Central memory CD4-positive, alpha-beta T cell (primary cell): ENCODE data around the gene VSX2.
A peak's percentile ranks its signal among the peaks of the same experiment; 100 is the strongest.

ENCODE experiments used
- DNase-seq: peaks from one replicate; pipeline ENCODE4 v3.0.0; 2022
- total RNA-seq, 3 experiments: gene quantifications; one replicate each; lab custom pipeline; 2026; lab: John Stamatoyannopoulos, UW

VSX2 gene
- total RNA-seq, result 0 reads per million in 3 experiments

- no peak for DNase-seq
Observed at GRCh38 chr14:74238974-74239847, at the start of gene VSX2. Gene VSX2, plus strand, starts transcription at chr14:74239449. Its CDS starts 113 bp downstream, at chr14:74239562.

GRCh38 chr14:74190927-74191575 is 48.2 kb upstream of the VSX2 start:
- DNase-seq, result no peak

DNA sequence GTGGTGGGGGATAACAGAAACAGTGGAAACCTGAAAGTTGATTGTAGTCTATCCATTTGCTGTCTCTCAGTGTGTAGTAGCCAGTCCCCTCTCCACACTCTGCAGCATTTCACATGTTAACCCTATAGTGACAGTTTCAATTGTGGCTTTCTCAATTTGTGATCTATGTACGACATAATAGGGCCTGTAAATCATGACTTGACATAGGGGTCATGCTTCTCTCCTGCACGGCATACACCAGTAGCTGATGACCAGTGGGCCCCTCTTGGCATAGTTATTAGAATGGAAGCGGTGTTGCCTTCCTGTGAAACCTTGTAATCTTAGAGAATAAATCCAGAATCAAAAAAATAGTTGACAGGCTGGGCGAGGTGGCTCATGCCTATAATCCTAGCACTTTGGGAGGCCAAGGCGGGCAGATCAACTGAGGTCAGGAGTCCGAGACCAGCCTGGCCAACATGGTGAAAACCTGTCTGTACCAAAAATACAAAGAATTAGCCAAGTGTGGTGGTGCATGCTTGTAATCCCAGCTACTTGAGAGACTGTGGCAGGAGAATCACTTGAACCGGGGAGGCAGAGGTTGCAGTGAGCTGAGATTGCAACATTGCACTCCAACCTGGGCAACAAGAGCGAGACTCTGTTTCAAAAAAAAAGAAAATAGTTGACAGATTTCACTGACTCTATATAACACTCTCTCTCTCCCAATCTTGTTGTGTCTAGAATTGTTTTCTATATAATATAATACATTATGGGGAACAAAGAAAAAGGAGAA is 44.6 kb upstream of the VSX2 start:
- DNase-seq, result no peak

DNA sequence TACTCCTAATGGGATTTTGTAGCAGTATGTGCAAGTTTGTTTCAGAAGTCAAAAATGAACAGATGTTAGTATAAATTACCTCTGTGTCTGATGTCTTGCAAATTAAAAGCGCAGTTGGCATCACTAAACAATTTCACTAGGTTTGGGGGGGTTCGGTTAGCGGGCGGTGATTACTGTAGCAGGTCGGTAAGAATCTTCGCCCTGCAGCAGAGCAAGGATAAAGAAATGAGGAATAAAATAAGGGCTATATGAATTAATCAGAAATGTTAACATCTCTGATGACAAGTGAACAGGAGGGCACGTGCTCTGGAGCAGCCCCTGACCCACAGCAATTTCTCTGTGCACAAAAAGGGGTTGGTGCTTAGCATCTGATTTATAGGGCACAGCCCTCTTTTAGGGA is 43.6 kb upstream of the VSX2 start:
- DNase-seq, result no peak

GRCh38 chr14:74198441-74199234 is 40.6 kb upstream of the VSX2 start:
- no peak for DNase-seq

DNA sequence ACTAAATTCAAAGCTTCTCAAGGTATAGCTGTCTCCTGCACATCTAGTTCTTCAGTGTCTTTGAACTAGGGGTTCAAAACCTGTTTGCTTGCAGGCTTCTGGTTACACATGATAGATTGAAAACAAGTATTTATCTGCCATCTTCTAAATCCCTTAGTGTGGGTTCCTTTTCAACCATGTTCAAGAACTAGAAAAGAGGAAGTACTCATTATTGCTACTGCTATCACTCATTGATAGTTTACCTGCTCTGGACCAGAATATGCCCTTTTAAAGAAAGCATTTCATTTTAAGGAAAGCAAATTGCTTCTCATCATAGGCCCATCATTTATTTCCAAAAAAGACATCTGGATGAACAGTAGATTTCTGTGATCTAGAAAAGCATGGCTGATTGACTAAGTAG is 37.1 kb upstream of the VSX2 start:
- no peak for DNase-seq

DNA sequence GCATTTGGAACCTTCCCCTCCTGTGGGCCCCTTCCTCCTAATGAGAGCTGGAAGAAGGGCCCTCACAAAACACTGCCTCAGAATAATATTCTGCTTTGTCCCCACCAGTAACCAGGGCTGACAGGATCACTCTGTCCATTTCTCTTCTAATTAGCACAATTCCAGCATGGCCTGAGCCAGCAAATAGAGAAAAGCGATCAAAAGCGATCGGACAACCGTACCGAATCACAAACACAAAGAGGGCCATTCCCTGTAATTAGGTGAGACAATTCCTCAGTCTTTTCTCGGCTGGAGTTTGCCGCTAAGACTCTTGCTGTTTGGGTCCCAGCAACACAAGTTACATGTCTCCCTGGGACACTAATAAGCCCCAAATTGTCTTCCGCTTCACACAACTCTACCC is 35.6 kb upstream of the VSX2 start:
- DNase-seq, result no peak

GRCh38 chr14:74204491-74204890 is 34.8 kb upstream of the VSX2 start:
- DNase-seq, result no peak

GRCh38 chr14:74205882-74206281 is 33.4 kb upstream of the VSX2 start:
- no peak for DNase-seq

DNA sequence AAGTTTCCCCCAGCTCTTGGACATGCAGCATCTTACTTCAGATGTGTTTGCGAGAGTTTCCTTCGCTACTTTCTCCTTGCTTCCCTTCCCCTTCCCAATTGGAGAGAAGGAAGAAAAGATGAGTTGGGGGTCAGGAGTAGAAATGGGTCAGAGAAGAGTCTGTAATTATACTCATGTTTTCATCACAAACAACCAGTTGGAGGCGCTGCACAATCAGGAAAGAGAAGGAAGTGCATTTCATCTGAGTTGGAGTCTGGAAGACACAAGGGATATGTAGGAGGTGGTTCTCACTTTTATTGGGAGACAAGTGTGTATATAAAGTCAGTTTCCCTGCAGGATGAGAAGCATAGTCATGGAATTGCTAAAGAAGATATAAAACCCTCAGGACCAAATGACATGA is 31.3 kb upstream of the VSX2 start:
- no peak for DNase-seq

DNA sequence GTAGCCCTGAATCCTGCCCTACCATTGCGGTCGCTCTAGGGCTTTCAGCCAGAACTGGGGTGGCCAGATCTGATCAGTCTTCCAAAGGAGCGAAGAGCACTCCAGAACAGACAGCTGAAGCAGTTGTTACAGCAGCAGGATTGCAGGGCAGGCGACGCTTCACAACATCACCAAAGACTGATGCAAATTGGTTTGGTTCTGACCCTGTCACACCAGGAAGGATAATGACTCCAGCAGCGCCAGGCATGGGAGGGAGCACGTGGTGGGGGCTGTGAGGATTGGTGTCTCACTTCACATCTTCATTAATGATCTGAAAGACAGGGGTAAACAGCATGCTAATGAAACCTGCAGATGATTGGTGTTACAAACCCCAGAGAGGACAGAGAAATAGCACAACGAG is 30.6 kb upstream of the VSX2 start:
- DNase-seq, result no peak

GRCh38 chr14:74211945-74212580 is 27.2 kb upstream of the VSX2 start:
- no peak for DNase-seq

- DNase-seq, result no peak
Observed at GRCh38 chr14:74213907-74214803, 25.1 kb upstream of the VSX2 start.

DNA sequence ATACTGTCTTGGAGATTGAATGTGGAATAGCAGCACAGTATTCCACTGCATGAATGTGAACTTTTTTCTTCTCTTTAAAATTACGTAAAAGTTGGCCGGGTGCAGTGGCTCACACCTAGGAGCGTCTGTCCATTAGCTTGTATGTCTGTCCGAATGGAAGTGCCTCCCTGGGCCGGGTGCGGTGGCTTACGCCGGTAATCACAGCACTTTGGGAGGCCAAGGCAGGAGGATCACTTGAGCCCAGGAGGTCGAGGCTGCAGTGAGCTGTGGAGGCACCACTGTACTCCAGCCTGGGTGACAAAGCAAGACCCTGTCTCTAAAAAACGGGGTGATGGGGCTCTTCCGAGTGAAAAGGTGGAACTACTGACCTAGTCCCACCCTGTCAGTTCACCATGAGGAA is 22.6 kb upstream of the VSX2 start:
- DNase-seq, result no peak

- DNase-seq, result peak; percentile 37
Observed at GRCh38 chr14:74217672-74218448, 21.4 kb upstream of the VSX2 start.

DNA sequence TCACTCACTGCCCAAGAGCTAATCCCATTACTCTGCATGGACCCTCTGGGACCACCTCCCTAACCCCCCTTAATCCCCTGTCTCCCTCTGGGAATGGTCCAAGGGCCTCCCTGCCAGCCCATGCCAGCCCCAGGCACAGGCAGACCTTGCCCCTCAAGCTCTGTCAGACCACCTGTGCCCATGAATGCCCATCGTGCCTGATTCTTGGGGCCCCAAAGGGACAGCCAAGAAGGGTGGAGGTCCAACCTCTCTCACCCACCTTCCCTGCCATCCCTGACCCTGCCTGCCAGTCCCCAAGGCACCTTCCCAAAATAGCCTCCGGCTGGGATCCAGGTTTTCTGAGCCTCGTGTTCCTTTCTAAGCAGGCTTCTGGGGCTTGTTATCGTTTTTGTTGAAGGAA is 20.8 kb upstream of the VSX2 start:
- no peak for DNase-seq

DNA sequence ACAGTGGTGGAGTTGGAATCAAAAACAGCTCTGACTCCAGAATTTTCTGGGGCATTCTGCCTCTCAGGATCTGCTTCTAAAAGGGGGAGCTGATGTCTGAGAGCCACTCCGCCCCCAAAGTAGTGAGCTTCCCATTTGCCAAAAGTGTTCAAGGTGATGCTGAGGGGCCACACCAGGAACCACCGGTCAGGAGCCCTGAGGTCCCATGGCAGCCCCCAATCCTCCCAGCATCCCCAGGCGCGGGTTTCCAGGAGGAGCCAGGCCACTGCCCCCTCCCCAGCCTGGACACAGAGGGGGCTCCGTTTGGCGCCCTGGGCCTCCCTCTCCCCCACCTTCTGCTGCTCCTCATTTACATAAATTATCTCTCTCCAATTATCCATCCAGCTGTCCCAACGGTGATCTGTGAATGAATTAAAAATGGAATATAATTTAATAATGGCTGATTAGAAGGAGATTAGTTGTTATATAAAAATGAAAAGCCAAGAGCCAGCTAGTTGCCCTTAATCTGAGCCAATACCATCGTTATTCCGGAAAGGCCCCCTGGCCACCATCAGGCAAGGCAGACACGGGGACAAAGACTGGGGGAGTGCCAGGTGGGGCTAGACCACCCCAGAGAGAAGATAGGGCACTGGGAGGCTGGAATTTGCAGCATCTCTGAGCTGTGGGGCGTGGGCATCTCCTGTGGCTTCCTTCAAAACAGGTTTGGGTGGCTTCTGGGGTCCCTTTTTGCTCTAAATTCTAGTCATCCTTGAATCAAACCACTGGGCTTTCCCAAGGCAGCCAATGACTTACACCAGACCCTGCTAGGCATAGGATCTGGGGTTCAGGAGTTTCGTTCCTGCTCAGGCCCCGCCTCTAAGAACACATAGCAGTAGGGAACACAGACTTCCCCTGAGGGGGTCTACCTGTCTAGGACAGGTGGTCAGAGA is 19.7 kb upstream of the VSX2 start:
- no peak for DNase-seq

DNA sequence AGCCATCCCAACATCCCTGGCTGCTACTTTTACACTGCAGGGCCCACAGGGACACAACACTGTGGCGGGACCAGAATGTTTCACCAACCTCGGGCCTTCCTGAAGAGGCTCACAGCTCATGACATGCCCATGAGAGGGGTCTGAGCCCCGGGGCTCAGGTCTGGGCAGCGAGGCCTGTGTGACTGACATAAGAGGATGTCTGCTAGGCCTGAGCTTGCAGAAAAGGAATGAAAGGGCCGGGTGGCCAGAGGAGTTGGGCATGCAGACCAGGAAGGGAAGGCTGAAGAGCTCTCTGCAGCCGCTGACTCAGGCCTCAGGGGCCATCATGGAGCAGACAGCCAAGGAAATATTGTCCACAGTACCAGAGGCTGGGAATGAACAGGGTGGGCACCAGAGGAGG is 18.3 kb upstream of the VSX2 start:
- DNase-seq, result no peak

GRCh38 chr14:74221741-74222140 is 17.5 kb upstream of the VSX2 start:
- no peak for DNase-seq
